ENCODE data around the gene CIROP.

The CIROP gene

DNA sequence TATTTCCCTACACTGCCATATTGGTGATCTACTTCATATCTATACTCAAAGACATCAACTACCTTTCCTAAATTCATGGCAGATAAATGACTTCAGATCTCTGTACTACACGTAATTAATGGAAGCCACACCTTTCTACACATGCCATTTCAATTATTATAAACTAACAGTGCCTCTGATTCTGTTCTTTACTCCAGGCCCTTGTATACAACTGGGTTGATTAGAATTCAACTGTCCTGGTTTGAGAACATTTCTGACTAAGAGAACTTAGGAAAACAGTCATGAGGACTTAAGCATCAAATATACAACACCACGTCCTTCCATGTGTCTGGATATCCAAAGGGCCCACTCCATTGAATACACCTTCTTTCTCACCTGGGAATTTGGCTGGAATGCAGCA, 11.7 kb downstream of the CIROP start:
- DNase-seq: no peak

DNA sequence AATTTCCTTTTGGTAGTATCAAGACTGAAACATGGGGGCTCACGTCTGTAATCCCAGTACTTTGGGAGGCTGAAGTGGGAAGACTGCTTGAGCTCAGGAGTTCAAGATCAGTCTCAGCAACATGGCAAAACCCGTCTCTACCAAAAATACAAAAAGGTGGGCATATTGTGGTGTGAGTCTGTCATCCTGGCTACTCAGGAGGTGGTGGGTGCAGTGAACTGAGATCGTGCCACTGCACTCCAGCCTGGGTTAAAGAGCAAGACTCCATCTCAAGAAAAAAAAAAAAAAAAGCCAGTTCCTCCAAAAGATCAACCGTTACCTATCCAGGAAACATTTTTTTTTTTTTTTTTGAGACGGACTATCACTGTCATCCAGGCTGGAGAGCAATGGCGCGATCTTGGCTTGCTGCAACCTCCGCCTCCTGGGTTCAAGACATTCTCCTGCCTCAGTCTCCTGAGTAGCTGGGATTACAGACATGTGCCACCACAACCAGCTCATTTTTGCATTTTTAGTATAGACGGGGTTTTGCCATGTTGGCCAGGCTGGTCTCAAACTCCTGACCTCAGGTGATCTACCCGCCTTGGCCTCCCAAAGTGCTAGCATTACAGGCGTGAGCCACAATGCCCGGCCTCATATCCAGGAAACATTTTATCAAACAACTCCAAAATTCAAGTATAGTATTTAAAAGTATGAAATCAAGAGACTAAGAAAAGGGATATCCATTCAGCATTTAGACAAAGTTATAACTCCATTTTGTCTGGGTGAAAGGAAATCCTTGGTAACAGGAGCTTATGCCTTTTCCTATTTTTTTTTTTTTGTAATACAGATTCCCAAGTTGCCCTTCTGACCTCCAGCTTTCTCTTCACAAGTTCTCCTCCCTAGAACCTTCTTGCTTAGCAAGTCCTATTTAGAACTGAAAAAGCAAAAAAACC, 13.2 kb downstream of the CIROP start:
- DNase-seq: no peak

DNA sequence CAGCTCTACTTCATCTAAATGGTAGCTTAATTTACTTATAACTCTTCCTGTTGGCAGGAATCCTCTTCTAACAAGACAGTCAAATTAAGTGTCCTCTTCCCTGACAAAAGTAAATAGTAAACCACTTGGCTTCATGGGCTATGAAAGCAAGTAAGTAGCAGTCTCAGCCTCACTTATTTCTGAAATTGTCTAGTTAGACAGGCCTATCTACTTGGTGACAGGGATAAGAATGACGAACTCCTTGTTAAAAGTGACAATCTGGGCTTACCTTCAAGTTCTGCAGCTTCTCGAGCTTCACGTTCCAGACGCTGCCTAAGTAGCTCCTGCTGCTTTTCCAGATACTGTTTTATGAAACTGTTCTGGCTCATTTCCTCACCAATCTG, 14.5 kb downstream of the CIROP start:
- DNase-seq: no peak

DNA sequence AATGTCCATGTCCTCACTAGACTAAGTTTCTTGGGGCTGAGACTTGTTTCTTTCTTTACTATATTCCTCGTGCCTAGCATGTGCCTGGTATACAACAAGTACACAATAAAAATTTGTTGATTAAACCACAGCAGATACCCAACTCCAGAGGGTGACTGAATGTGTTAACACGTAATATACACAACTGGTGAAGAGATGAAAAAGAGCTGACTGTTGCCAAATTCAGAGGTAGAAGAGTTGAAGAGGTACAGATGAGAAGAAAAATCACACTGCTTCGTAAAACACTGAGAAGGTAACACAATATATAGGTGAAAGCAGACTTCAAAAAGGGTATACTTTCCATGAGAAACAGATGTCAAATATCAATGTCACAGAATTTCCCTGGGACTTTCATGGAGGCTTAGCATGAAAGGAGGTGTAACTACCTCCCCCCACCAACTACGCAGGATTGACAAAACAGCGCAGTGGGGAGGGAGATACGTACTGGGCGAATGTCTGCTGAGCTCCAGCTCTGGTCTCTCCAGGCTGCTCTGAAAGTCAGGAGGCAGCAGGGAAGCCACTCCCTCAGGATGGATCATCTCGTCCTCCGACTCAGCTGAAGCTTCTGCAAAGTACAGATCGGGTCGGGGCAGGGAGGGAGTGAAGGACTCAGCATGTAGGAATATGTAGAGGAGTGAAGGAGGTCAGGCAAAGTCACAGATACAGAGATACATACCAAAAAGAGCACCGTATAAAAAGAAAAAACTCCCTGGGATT, 15.1 kb downstream of the CIROP start:
- DNase-seq: no peak

DNA sequence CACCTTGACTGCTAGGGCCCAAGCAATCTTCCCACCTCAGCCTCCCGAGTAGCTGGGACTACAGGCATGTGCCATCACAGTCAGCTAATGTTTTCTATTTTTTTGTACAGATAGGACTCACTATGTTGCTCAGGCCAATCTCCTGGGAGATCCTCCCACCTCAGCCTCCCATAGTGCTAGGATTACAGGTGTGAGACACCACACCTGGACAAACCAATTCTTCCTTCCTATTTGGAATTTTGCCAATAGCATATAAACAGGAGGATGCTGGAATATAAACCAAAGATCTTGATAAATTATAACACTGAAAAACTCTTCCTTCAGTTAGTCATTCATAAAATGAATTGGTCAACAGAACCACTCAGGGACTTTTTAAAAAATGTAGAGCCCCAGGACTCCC, 18.2 kb downstream of the CIROP start:
- no peak for DNase-seq

DNA sequence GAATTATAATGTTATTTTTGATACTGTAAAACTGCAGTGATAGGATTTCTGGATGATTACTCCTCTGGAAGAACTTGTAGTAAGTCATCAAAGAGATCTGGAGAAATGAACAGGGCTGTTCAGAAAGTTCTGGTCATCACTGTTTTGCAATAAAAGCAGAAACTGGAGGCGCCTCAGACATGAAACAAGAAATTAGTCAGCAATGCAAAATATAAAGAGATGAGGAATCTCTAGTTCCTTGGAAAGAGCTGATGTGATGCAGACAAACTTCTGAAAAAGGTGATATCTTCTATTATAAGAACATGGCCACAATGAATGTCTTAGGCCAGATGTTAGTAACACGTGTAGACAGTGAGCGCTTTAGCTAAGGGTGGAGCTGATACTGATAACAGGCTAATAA, 19.3 kb downstream of the CIROP start:
- no peak for DNase-seq

DNA sequence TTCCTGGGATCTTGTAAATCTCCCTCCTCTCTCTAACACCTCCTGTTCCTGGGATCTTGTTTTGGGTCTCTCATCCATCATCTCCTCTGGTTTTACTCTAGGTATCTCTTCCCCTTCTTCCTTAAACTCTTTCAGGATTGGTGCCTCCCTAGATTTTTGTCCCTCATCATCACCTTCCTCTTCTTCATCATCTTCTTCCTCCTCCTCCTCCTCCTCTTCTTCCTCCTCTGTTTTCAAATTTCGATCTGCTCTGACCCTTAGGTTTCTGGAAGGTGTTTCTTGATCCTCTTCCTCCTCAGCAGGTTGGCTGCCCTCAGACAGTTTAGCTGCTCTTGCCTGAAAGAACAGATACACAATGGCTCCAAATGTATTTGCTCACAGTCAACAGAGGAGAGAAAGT, 24.3 kb downstream of the CIROP start:
- DNase-seq: no peak

DNA sequence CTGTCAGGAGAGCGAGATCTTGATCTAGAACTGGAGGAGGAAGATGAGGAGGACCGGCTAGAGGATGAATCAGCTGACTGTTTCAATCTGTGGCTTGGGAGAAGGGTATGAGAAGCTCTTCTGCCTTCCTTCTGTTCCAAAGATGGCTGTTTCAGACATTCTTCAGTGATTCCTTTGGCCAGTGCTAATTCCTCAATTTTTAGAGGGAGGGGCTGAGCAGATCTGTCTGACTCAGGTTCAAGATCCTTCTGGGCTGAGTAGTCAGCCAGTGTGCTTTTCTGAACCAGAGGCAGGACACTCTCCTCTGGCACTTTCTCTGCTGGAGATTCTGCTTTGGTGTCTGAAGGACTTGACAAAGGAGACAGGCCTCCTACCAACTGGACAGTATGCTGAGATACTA, 25.1 kb downstream of the CIROP start:
- no peak for DNase-seq

DNA sequence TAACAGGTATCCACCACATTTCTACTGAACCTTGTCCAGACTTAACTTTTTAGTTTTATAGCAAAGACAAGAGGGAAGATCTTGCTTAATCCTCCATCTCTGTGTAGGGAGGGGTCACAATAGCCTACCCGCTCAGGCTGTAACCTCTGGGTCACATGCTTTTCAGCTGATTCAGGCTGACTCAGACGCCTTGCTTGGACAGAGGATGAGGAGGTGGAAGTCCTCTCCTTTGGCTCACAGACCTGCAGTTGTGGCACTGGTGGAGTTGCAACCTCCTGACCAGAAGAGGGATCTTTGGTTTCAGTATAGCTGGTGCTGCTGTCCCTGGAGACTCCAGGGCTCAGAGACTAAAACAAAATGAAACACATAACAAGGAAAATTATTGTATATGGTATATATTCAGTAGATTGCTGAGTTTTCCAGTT, 26.1 kb downstream of the CIROP start:
- no peak for DNase-seq

DNA sequence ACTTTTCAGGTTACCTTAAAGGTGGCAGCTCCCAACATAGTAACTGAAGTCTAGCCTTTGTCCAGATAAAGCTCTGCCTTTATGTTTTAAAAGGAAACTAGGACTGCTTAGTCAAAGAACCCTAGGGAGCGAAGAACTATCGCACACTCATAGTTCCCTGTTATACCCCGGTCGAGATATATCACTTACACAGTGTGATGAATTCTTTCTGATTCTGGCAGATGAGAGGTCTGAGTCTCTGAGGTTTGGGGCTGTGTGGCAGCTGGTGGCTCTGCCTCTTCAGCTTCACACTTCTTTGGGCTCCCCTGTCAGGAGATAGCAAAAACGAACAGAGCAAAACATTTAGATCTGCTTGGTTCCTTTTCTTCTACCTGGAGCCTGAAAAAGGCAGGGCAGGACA, 26.8 kb downstream of the CIROP start:
- no peak for DNase-seq

DNA sequence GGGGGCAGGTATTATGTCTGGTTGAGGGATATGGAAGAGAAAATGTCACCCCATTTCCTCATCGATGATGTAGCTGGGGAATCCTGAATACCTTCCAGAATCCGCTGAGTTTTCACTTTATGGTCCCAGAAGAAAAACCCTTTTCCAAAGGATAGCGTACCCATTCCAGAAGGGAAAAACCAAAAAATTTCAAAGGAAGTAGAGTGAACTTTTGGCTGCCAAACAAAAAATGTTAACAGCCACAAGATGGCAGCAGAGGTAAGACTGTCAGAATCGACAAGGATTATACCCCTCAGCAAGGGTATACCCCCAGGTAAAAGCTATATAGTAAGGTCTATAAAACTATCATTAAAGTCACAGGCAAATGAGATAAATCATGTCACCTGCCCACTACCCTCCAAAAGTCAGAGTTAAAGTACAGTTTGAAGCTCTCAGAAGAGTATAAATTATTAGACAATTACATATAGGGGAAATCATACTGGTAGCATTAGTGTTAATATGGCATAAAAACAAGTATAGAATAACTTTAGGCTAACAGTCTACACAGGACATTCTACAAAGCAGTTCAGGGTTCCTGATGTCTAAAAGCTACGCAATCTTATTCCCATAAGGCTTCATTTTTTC, 27.9 kb downstream of the CIROP start:
- DNase-seq: no peak

DNA sequence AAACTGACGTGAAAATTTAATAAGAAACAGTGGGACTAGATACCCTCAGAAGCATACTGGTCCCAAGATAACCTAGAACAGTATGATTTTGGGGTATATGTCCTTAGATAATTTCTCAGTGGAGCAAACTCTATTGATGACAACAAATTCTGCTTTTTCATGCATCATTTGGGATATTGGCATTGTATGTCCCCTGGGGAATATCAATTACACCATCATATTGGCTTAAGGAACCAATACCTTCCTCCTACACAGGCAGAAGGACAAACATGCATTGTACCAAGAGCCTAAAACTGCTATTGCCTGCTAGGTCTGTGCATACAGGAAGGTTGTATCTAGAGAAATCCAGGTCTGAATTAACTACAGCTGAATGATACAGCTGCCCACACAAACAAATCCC, 29.9 kb downstream of the CIROP start:
- no peak for DNase-seq

DNA sequence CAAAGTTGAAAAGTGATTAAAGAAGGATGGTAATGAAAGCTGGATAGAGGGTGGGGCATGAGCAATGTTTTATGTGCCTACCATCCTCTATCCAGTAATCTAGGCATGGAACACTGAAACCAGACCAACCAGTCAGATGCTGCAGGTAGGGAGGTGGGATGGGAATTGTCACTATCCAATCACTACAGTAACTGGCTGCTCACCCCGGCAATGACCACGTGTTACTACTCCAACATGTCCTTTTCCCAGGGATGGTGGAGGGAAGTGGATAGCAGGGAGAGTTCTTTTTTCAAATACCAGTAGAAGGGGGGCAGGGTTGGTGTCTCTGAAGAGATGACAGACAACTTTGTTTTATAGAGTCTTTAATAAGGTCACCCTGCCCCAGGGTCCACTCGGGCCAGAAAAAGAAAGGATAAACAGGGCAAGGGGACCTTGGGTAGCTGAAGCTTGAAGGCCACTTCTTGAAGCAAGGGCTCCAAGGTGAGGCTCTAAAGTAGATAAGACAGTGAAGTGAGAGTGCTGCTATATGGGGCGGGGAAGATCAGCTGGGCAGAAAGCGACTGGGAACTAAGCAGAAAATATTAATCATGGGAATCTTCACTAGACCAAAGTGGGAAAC, 32.8 kb downstream of the CIROP start:
- DNase-seq: no peak

DNA sequence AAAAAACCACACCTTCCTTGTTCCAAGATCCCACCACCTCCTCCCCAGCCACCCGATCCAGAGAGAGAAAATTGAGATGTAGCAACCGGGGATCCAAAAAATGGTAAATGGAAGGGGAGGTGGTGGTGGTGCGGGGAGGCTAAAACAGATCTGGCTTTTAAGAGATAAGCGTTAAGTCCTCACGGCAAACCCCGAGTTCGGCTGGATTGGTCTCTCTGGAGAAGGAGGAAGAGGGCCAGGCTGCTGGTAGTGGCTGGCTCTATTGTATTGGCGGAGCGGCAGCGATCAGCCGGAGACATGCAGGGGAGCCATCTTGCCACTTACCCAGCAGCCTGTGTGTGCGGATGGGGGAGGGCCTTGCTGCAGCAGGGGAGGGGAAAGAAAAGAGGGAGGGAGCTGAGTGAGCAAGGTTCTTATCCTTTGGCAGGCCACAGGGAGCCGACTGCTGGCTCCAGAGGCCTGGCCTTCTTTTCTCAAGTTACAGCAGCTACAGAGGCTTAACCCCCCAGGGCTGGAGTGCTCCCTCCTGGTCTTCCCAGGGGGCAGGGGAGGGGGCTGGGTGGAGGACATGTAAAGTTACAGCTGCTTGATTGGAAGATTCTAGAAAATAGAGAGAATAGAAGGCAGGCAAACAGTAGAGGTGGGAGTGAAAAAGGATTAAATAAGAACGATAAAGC, 33.4 kb downstream of the CIROP start:
- no peak for DNase-seq

DNA sequence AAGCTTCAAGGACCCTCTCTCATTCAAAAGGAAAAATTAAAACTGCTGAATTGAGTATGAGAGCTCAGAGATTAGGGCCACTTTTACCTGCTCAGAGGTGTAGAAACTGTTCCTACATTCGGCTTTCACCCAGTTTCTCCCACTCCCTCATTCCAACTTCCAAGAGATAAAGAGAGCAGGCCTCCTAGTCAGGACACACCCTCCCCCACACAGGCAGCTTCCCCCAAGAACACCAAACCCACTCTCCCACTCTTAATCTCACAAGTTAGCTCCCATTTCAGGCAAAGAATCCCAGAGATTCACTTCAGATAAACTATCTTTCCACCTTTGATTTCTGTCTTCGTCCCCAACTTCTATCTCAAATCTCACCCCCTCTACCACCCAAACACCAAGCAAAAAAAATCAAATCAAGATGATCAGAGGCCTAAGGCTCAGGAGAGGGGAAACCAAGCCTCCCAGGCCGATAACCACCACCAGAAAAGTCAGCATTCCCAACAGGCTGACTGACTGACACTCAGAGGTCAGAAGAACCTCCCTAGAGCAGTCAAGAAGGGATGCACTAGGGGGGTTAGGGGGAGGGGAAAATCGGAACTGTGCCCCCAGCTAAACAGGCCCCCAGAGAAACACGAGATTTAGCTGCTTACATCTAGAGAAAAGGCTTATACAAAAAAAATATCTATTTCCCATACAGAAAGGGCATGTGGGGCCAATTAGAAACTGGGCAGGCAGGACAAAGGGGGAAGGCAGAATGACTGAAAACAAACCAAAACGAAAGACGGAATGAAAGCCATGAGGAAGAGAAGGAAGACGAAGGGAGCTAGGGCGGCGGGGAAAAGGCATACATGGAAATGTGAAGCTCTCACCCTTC, 34.3 kb downstream of the CIROP start:
- DNase-seq: no peak

DNA sequence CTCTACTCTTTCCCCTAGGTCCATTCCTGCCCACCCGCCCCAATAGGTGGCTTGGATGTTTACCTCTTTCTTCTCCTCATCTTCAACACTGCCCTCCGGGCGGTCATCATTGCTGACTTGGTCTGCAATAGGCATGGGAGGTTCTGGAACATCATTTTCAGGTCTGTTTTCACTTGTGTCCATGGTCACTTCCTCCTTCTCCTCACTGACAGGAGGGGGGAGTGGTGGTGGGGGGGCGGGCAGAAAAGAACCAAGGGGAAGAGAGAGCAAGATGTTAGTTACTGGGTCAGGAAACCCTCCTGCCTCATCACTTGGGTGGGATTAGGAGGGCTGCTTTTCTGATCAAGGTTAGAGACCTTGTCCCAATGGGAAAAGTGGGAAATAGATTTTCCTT, 35.4 kb downstream of the CIROP start:
- DNase-seq: no peak

DNA sequence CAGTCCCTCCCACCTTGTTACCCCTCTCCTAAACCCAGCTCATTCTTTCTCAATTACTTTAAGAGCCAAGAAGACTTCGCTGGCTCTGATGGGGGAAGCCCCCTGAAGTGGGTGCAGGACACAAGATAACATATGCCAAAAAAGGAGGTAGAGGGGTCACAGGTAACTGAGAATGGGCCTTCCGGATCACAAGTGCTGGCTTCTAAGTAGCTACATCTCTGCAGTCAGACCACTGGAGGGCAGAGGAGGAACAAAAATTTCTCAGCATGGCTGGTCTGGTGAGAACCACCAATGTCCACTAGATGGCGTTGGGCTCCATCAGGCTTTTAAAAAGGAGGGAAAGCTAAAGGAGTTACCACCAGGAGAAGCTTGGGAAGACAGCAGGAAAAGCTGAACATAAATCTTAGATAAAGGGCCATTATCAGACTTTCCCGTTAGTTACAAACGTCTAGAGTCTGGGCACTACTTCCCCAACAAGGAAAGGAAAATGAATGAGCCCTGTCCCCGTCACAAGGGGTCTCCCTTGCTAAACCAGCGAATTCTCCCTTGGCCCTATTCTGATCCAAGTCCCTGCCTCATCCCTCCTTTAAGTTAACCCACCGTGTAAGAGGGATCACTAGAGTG, 35.9 kb downstream of the CIROP start:
- DNase-seq: no peak

DNA sequence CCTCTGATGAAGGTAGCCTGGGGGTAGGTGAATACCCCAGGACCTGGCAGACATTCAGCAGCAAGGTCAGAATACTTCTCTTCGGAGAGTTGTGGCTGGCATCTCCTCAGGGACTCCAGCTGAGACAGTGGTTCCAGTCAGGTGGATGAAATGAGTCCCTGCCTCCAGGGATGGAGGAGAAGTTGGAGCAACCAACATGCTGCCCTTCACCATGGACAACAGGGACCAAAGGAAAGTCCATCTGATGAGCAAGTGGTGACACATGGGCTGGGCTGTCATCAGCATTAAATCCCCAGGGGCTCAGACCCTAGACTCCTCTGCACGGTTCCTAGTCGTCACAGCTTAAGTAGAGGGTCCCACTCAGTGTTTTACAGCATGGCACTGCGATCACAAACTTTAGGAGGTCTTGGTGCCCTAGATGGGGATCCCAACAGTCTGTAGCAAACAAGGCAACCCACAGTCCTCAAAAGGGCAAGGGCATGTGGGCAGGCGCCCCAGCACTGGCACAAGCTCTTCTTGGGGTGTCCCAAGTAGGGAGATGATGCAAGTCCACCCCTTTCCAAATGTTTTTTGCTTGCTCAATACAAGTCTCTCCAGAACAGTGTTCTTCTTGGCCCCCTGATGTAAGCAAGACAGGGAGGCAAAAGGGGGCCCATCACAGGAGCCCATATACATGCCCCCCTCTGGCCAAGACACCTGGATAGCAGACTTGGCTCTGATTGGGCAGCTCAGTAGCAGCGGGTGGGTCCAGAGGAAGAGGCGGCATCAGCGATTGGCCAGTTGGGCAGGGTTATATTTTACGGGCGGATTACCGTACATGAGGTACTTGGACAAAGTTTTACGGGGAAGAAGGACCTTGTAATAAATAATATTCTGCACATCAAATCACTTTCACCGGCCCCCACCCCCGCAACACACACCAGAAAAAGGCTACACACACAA, 36.7 kb downstream of the CIROP start:
- no peak for DNase-seq

DNA sequence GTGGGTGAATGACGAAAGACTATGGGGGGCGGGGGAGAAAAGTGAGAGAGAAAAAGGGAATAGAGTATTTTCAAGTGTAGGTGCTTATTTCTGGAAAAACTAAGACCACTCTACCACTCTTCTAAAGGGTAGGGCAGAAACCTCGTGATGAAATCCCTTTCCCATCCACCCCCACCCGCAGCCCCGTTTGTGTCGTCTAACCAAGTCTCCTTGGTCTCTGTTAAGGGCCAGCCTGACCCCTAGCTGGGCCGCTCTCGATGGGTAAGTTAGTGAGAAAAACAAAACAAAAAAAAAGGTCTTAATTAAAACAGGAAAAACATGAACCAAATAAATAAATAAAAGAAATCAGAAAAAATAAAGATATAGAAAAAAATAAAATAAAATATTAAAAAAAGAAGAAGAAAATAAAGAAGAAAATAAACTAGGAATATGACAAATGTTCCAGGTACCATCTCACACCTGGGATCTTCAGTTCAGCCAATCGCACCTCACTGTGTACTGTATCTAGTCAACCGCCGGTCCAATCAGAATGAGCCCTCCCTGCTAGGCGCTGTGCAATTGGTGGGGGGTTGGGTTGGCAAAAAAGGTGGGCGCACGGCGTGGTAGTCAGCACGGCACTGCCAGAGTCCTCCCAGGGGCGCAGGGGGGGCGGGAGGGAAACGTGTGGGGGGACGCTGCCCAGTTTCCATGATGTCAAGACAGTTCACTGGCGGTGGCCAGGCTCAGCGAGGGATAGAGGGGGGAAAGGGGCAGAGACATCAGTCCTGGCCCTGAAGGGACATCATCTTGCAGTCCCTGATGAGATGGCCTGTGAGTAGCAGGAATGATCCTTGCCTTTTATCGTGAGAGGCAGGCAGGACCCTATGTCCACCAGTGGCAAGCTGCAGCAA, 37.7 kb downstream of the CIROP start:
- no peak for DNase-seq

Data from DMS 273 treated with DMSO at 0.1 percent for 48 hours (cell line).